HL-60/S4 treated with retinoic acid at 250 ng/mL for 4 days and 3 days (cell line): Measurements from ENCODE around the gene CFAP97D1.

Source experiments
- in situ Hi-C: fragments of 300-500 bp; cut with MboI; formaldehyde crosslinking; loops from 2 replicates; pipeline ENCODE4 v1.7.0; 2022; ENCODE audit warnings: low sequenced_read_pairs

Gene CFAP97D1

DNA sequence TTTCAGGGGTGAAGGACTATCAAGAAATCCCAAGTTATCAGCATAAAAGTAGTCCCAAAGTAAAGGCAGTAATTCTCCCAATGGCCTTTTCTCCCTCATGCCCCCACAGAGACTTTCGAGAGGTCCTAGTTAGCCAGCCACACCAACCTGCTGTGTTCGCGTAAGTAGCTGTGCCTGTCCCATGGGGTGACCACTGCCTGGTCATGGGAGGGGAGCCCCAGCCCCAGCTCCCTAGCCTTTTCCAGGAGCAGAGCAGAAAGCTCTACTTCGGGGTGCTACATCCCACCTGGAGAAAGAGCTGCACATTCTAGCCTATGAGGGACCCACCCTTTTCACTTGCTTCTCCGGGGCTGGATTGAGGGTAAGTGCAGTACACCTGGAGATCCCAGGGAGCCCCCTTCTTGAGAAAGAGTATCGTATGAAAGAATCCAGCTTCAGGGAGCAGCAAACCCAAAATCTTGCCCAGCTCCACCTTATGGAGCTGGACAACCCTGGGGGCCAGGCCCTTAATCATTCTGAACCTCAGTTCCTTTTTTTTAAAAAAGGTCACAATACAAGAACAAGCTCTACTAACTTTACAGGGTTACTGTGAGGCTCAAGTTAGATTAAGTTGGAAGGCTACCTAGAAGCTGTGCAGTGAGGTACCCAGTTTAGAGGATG lies 13.1 kb upstream of the CFAP97D1 start:
- in situ Hi-C loops: loop anchor here (10.0 kb wide), 1 partner anchor 192 kb away; no protein-coding TSS in a partner anchor

- in situ Hi-C loops: loop anchor here (10.0 kb wide), 1 partner anchor 193 kb away; no protein-coding TSS in a partner anchor
These were observed 12.5 kb upstream of the CFAP97D1 start for GRCh38 chr17:43767713-43768059.

DNA sequence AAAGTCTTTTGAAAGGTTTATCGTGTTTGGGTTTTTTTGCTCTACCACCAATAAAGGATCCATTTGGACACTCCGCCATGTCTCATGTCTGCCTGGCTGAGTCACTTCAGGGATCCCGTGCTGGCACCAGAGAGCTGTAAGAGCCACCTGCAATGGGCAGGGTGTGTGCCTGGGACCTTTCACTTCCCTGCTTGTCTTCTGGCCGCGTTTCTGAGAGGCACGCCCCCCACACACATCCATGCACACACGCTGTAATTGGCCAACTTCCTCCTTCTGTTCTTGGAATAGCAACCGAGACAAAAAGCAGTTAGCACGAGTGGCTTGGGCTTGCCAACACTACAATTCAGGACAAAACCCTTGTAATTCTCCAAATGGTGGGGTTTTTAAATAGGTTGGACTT lies 11.9 kb upstream of the CFAP97D1 start:
- in situ Hi-C loops: loop anchor here (10.0 kb wide), 1 partner anchor 194 kb away; no protein-coding TSS in a partner anchor

DNA sequence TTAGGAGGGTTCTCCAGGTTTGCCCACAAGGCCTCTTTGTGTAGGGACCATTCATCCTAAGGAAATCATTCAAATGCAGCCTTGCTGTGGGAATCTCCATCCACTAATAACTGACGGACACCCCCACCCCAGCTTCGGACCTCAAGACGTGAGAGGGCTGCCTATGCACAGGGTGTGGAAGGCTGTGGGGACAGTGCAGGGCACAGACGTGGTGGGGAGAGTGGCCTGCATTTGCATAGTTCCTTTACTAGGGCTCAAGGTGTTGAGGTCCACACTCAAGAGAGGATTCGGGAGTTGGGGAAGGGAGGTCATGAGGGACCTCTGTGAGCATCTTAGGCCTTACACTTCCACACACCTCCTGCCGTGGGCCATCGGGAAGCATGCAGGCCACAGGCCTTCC lies 11.3 kb upstream of the CFAP97D1 start:
- in situ Hi-C loops: loop anchor here (10.0 kb wide), 1 partner anchor 194 kb away; no protein-coding TSS in a partner anchor

GRCh38 chr17:43769426-43769825 lies 10.8 kb upstream of the CFAP97D1 start:
- in situ Hi-C loops: loop anchor here (10.0 kb wide), 1 partner anchor 195 kb away; no protein-coding TSS in a partner anchor

- in situ Hi-C loops: loop anchor here (10.0 kb wide), 1 partner anchor 195 kb away; no protein-coding TSS in a partner anchor
These were observed 10.4 kb upstream of the CFAP97D1 start for GRCh38 chr17:43769859-43770258.

DNA sequence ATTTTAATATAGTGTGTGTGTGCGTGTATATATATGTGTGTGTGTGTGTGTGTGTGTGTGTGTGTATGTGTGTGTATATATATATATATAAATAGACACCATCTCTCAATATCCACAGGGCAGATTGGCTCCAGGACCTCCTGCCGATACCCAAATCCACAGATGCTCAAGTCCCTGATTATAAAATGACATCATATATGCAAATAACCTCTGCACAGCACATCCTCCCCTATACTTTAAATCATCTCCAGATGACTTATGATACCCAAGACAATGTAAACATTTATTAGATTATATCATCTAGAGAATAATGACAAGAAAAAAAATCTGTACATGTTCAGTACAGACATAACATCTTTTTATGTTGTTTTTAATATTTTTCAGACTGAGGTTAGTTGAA lies 9.3 kb upstream of the CFAP97D1 start:
- in situ Hi-C loops: no loop called here

GRCh38 chr17:43771463-43771862 lies 8.8 kb upstream of the CFAP97D1 start:
- in situ Hi-C loops: no loop called here

DNA sequence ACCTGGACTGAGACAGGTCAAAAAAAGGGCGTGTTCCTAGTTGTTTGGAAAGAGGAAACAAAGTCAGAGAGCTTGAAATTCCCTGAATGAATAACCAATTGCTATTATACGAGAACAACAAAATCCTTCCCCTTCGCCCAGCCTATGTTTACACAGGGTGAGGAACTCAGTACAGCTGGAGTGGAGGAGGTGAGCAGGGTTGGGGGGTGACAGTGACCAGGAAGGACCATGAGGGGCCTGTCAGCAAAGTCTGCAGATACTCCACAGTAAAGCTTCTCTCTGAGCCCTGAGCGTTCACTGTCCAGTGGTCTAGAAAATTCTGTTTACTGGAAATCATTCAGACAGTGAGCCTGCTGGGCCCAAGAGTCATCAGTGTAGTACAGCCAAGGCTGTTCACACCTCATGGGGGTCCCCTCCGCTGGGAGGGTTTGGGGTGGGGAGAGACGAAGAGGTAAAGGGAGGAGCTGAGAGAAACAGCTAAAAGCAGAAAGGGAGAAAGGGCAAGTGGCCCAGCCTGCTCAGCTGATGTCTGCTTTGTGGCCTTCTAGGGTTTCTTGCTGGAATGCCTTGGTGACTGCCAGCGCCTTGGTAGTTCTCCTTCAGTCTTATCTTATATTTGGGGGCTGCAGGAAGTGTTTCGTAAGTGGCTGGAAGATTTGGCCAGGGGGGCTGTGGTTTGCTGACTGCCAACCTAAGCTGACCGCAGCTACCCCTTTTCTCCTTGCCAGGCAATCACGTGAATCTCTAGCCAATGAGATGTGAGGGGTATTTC lies 7.2 kb upstream of the CFAP97D1 start:
- in situ Hi-C loops: no loop called here

GRCh38 chr17:43774304-43775250 lies 5.7 kb upstream of the CFAP97D1 start:
- in situ Hi-C loops: no loop called here

- in situ Hi-C loops: no loop called here
These were observed 1.7 kb upstream of the CFAP97D1 start, which contains the start of gene DUSP3 for GRCh38 chr17:43778337-43779144. Gene DUSP3, minus strand, starts transcription at chr17:43778977. Its CDS starts 53 bp downstream, at chr17:43778924.

- in situ Hi-C loops: no loop called here
These were observed 800 bp upstream of the CFAP97D1 start for GRCh38 chr17:43779145-43780125.

GRCh38 chr17:43782913-43783680 lies 2.9 kb downstream of the CFAP97D1 start:
- in situ Hi-C loops: no loop called here

GRCh38 chr17:43784068-43784467 lies 3.8 kb downstream of the CFAP97D1 start:
- in situ Hi-C loops: no loop called here

GRCh38 chr17:43784628-43785101 lies 4.4 kb downstream of the CFAP97D1 start:
- in situ Hi-C loops: no loop called here

- in situ Hi-C loops: no loop called here
These were observed 7.5 kb downstream of the CFAP97D1 start for GRCh38 chr17:43787728-43788127.

DNA sequence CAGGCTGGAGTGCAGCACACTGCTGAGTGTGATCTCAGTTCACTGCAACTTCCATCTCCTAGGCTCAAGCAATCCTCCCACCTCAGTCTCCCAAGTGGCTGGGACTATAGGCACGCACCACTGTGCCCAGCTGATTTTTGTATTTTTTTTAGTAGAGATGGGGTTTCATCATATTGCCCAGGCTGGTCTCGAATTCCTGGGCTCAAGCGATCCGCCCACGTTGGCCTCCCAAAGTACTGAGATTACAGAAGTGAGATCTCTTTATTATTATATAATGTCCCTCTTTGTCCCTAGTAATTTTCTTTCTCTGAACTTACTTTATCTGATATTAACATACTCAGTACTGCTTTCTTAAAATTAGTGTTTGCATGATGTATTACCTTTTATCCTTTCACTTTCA lies 8.3 kb downstream of the CFAP97D1 start:
- in situ Hi-C loops: no loop called here

- in situ Hi-C loops: no loop called here
These were observed 9.2 kb downstream of the CFAP97D1 start for GRCh38 chr17:43789482-43789881.
